Endothelial cell (in vitro differentiated cells): Measurements from ENCODE around the gene SHROOM3. TPM values are rescaled to one million over a fixed set of nuclear protein-coding genes. Genes with fewer than 3 reads are reported as not detected.

ENCODE experiments used
- DNase-seq: peaks from one replicate; pipeline ENCODE4 v3.0.0; 2021; ENCODE audit warnings: low spot score
- H3K27ac Mint-ChIP-seq: one replicate; pipeline ENCODE4 v1.8.0; 2021; ENCODE audit warnings: mixed read lengths, inconsistent platforms; ENCODE audit not compliant: unreplicated experiment
- H3K27me3 Mint-ChIP-seq: one replicate; pipeline ENCODE4 v1.8.0; 2021; ENCODE audit warnings: mild to moderate bottlenecking, moderate library complexity, mixed read lengths, inconsistent platforms; ENCODE audit not compliant: unreplicated experiment
- H3K36me3 Mint-ChIP-seq: one replicate; pipeline ENCODE4 v1.8.0; 2021; ENCODE audit warnings: mild to moderate bottlenecking, low read depth, mixed read lengths, inconsistent platforms; ENCODE audit not compliant: unreplicated experiment
- H3K4me1 Mint-ChIP-seq: one replicate; pipeline ENCODE4 v1.8.0; 2021; ENCODE audit warnings: mild to moderate bottlenecking, mixed read lengths, inconsistent platforms; ENCODE audit not compliant: unreplicated experiment
- H3K4me3 Mint-ChIP-seq: one replicate; pipeline ENCODE4 v1.8.0; 2021; ENCODE audit warnings: mild to moderate bottlenecking, mixed read lengths, inconsistent platforms; ENCODE audit not compliant: unreplicated experiment
- H3K9me3 Mint-ChIP-seq: one replicate; pipeline ENCODE4 v1.8.0; 2021; ENCODE audit warnings: mixed read lengths, inconsistent platforms; ENCODE audit not compliant: unreplicated experiment
- total RNA-seq: library from RNA; stranded (reverse); fragmentation: NEBNext Ultra II Directional; extraction: Animal tissue kit (Norgen Biotek cat#: 25700); gene quantifications from one replicate; pipeline ENCODE4 v1.2.1, GENCODE V29; 2021; ENCODE audit not compliant: unreplicated experiment
- TF ChIP-seq, protein P1 (sequence below): fragments of 200-600 bp; sonication (generic); IDR thresholded peaks from one replicate; pipeline ENCODE4 v1.5.0; 2021; ENCODE audit warnings: antibody characterized with exemption; ENCODE audit not compliant: unreplicated experiment

SHROOM3 gene
- total RNA-seq, 1 donor from 2014 or later: 7.9 TPM

DNA sequence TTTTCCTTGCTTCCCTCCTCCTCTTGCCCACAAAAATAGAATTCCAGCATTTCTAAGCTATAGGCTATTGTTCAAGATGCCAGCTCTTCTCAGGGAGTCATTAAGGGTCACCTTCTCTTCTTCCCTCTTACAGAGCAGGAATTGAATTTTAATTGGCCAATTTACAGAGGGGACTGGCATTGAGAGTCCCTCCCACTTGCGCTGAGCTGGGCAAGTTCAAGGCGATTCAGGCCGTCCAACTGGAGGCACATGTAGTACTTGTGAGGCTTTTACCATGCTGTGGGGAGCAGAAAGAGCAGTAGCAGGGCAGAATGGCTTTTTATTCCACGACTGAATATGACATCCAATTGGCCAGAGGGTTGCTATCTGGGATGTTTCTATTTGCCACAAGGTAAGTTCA lies 281.0 kb downstream of the SHROOM3 start:
- H3K4me3 Mint-ChIP-seq: no peak overlapping the region
- no peak for DNase-seq
- H3K27me3 Mint-ChIP-seq: no peaks in the 10 kb centered on the region
- TF ChIP-seq, protein P1, sequence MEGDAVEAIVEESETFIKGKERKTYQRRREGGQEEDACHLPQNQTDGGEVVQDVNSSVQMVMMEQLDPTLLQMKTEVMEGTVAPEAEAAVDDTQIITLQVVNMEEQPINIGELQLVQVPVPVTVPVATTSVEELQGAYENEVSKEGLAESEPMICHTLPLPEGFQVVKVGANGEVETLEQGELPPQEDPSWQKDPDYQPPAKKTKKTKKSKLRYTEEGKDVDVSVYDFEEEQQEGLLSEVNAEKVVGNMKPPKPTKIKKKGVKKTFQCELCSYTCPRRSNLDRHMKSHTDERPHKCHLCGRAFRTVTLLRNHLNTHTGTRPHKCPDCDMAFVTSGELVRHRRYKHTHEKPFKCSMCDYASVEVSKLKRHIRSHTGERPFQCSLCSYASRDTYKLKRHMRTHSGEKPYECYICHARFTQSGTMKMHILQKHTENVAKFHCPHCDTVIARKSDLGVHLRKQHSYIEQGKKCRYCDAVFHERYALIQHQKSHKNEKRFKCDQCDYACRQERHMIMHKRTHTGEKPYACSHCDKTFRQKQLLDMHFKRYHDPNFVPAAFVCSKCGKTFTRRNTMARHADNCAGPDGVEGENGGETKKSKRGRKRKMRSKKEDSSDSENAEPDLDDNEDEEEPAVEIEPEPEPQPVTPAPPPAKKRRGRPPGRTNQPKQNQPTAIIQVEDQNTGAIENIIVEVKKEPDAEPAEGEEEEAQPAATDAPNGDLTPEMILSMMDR: no peak
- peaks cover 4% of the 10 kb centered on the region for H3K36me3 Mint-ChIP-seq
- H3K27ac Mint-ChIP-seq: no peak overlapping the region
- peaks cover 23% of the 10 kb centered on the region for H3K4me1 Mint-ChIP-seq
- no peaks in the 10 kb centered on the region for H3K9me3 Mint-ChIP-seq

DNA sequence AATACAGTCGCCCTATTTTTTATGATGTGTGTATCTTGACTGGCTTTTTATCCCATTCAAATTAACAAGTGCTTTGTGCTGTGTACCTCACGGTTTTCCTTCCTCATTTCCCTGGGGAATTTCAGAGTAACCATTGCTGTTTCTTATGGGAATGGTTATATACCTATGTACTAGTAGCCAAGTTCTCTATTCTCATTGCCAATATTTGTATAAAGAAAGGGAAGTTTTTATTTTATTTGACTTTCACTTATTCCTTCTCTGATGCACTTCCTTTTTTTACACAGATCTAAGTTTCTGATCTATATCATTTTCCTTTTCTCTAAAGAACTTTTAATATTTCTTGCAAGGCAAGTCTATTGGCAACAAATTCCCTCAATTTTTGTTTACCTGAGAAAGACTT lies 281.6 kb downstream of the SHROOM3 start:
- H3K27me3 Mint-ChIP-seq: peaks cover 4% of the 10 kb centered on the region

DNA sequence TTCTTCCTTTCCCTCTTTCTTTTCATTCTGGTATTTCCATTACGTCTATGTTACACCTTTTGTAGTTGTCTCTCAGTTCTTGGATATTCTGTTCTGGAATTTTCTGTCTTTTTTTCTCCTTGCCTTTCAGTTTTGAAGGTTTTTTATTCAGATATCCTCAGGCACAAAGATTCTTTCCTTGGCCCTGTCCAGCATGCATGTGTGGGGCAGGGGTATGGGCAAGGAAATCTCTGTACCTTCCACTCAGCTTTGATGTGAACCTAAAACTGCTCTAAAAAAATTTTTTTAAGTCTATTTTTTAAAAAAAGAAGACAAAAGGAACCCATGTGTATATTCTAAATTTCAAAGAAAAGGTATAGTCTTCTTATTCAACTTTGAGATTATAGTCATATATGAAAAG lies 282.4 kb downstream of the SHROOM3 start:
- Mint-ChIP-seq H3K36me3 (no peaks in the 10 kb centered on the region), H3K4me1 (peaks cover 23% of the 10 kb centered on the region), H3K9me3 (no peaks in the 10 kb centered on the region), H3K4me3 (no peak overlapping the region), H3K27ac (no peak overlapping the region), H3K27me3 (peaks cover 4% of the 10 kb centered on the region)
- TF ChIP-seq, protein P1: no peak
- no peak for DNase-seq

More for the DNA sequence above, 281.6 kb downstream of the SHROOM3 start:
- TF ChIP-seq, protein P1: no peak
- Mint-ChIP-seq H3K9me3 (no peaks in the 10 kb centered on the region), H3K27ac (no peak overlapping the region), H3K4me1 (peaks cover 23% of the 10 kb centered on the region), H3K4me3 (no peak overlapping the region), H3K36me3 (peaks cover 4% of the 10 kb centered on the region)
- DNase-seq: no peak

DNA sequence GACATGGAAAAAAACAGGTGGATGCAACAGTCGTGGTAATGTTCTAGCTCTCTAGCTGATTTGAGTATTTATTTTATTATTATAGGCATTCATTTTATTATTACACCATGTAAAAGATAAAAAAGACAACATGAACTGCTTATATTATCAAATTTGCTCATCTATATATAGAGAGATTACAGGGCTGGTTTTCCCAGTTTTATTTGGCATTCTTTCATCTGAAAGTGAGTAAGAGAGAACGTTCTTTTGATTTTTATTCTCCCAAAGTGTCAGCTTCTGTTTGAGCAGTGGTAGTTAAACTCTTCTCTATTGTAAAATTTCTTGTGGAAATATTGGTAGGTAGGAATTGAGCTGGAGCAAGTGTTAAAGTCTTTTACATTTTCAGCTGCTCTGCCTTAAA lies 283.0 kb downstream of the SHROOM3 start:
- DNase-seq: no peak
- no peak overlapping the region for H3K4me3 Mint-ChIP-seq
- no peaks in the 10 kb centered on the region for H3K36me3 Mint-ChIP-seq
- TF ChIP-seq, protein P1: no peak
- peaks cover 4% of the 10 kb centered on the region for H3K27me3 Mint-ChIP-seq
- no peaks in the 10 kb centered on the region for H3K9me3 Mint-ChIP-seq
- H3K4me1 Mint-ChIP-seq: peaks cover 23% of the 10 kb centered on the region
- no peak overlapping the region for H3K27ac Mint-ChIP-seq

DNA sequence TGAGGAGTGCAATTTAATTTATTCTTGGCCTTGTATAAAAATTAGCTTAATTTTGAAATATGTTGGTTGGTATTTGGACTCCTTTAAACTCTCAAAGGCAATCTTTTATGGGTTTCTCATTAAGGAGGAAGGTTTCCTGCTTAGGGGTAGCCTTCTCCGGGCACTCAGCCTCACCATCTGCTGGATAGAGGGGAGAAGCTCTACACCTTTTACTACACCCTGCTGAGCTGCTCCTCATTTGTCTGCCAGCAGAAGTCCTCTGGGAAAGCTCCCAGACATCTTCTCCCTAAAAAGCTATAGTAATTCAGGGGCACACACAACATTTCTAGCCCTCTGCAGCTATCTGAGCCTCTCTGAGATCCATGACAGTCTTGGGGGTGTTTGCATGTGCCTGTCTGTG lies 283.8 kb downstream of the SHROOM3 start:
- Mint-ChIP-seq H3K27ac (no peak overlapping the region), H3K27me3 (peaks cover 4% of the 10 kb centered on the region), H3K4me3 (no peak overlapping the region), H3K4me1 (peaks cover 25% of the 10 kb centered on the region), H3K36me3 (no peaks in the 10 kb centered on the region), H3K9me3 (no peaks in the 10 kb centered on the region)
- TF ChIP-seq, protein P1: no peak
- no peak for DNase-seq
